ENCODE results near the gene USP54.

USP54 gene

DNA sequence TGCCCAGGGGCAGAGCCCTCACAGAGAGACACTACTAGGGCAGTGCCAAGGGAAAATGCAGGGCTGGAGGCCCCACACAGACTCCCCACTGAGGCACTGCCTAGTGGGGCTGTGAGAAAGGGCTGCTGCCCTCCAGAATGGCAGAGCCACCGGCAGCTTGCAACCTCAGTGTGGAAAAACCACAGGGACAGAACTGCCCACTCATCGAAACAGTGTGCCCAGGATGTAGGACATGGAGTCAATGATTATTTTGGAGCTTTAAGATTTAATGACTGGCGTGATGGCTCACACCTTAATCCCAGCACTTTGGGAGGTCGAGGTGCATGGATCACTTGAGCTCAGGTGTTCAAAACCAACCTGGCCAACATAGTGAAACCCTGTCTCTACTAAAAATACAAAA is 130.2 kb downstream of the USP54 start:
- TF ChIP-seq, protein P1, sequence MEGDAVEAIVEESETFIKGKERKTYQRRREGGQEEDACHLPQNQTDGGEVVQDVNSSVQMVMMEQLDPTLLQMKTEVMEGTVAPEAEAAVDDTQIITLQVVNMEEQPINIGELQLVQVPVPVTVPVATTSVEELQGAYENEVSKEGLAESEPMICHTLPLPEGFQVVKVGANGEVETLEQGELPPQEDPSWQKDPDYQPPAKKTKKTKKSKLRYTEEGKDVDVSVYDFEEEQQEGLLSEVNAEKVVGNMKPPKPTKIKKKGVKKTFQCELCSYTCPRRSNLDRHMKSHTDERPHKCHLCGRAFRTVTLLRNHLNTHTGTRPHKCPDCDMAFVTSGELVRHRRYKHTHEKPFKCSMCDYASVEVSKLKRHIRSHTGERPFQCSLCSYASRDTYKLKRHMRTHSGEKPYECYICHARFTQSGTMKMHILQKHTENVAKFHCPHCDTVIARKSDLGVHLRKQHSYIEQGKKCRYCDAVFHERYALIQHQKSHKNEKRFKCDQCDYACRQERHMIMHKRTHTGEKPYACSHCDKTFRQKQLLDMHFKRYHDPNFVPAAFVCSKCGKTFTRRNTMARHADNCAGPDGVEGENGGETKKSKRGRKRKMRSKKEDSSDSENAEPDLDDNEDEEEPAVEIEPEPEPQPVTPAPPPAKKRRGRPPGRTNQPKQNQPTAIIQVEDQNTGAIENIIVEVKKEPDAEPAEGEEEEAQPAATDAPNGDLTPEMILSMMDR (IDR thresholded peaks at IDR 0.05) = no peak
- no peaks in the 10 kb centered on the region for H3K27me3 Mint-ChIP-seq (ENCODE audit: low read depth, poor library complexity)
- H3K4me1 Mint-ChIP-seq = no peaks in the 10 kb centered on the region
- DNase-seq = no peak
- H3K9me3 Mint-ChIP-seq = no peaks in the 10 kb centered on the region
- H3K36me3 Mint-ChIP-seq (ENCODE audit: low read depth) = peaks cover 51% of the 10 kb centered on the region
- H3K4me3 Mint-ChIP-seq = no peak overlapping the region
- H3K27ac Mint-ChIP-seq = no peak overlapping the region

DNA sequence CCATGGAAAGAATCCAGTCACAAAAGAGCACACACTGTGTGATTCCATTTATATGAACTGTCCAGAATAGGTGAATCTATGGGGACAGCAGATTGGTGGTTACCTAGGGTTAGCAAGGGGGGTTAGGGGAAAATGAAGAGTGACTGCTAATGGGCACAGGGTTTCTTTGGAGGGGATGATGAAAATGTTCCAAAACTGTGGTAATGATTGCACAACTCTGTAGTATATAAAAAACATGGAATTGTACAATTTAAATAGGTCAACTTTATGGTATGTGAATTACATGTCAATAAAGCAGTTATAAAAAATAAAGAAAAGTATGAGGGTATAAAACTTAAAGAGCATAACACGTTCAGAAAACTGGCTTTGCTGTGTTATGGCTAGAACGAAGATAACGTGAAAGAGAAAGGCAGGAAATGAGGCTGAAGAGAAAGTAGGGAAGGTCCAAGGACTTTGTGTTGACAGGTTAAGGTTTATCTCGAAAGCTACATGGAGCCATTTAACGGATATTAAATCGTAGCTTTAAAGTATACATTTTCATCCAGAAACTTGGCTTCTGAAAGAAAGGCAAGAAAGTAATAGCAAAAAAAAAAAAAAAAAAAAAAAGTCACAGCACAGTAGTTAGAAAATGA is 131.3 kb downstream of the USP54 start:
- H3K27ac Mint-ChIP-seq = no peak overlapping the region
- DNase-seq = no peak
- no peaks in the 10 kb centered on the region for H3K27me3 Mint-ChIP-seq (ENCODE audit: low read depth, poor library complexity)
- H3K9me3 Mint-ChIP-seq = no peaks in the 10 kb centered on the region
- TF ChIP-seq, protein P1 (IDR thresholded peaks at IDR 0.05) = no peak
- no peaks in the 10 kb centered on the region for H3K4me1 Mint-ChIP-seq
- no peak overlapping the region for H3K4me3 Mint-ChIP-seq
- H3K36me3 Mint-ChIP-seq (ENCODE audit: low read depth) = peaks cover 53% of the 10 kb centered on the region

DNA sequence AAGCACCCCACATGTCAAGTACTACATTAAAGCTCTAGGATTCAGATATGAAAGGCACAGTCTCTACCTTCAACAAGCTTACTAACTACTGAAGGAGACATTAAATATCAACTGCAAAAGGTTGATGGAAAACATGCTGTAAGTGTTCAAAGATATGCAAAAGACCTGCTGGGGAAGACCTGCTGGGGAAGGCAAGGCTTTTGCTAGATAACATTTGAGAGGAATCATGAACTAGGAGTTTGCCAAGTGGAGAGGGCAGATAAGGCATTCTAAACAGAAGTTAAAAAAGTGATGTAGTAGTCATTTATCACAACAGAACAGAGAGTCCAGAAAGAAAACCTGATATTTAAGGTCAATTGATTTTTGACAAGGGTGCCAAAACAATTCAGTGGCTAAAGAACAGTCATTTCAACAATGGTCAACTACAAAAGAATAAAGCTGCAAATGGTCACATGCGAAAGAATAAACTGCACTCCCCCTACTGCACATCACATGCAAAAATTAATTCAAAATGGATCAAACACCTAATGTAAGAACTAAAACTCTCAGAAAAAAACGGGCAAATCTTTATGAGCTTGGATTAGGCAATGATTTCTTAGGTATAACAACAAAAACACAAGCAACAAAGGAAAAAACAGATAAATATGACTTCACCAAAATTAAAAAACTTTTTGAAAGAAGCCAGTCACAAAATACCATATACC is 134.8 kb downstream of the USP54 start:
- Mint-ChIP-seq H3K27ac (no peak overlapping the region), H3K4me1 (no peaks in the 10 kb centered on the region), H3K4me3 (no peak overlapping the region), H3K27me3 (ENCODE audit: low read depth, poor library complexity) (no peaks in the 10 kb centered on the region), H3K9me3 (no peaks in the 10 kb centered on the region), H3K36me3 (ENCODE audit: low read depth) (peaks cover 53% of the 10 kb centered on the region)
- no peak for DNase-seq
- TF ChIP-seq, protein P1 (IDR thresholded peaks at IDR 0.05) = no peak

DNA sequence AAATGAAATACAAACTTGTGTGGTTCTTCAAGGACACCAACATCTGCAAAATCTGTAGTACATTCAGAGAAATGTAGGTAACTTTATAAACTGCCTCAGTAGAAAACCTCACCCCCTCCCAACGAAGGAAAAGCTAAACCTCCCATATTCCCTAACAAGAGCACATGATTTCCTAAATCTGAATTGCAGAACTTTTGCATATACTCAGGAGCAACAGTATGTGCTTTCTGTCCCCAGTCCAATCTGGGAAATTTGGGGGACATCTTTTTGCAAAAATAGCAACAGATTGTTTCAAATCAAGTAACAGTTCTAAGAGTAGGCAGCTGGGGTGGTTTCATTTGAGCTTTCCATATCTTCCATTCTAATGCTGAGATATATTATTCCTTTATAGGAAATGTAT is 142.0 kb downstream of the USP54 start:
- Mint-ChIP-seq H3K4me1 (no peaks in the 10 kb centered on the region), H3K36me3 (ENCODE audit: low read depth) (peaks cover 35% of the 10 kb centered on the region)

DNA sequence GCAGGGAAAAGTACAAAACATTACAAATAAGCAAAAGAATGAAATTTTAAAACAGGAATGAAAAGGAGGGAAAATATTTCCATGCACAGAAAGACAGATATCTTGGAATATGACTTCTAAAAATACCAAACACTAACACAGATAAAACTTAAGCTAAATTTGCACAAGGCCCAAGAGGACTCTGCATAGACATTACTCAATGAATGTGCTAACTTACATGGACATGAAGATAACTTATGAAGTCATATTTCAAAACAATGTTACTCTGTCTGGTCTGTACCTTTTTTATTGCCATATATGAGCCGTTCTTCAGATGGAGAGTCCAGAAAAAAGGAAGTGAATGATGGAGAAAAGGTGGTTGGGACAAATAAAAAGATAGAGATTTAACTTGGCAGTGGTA is 142.8 kb downstream of the USP54 start:
- Mint-ChIP-seq H3K9me3 (no peaks in the 10 kb centered on the region), H3K27me3 (ENCODE audit: low read depth, poor library complexity) (peaks cover 4% of the 10 kb centered on the region)
- TF ChIP-seq, protein P1 (IDR thresholded peaks at IDR 0.05) = no peak

More for the DNA sequence above, 142.0 kb downstream of the USP54 start:
- no peak overlapping the region for H3K4me3 Mint-ChIP-seq
- TF ChIP-seq, protein P1 (IDR thresholded peaks at IDR 0.05) = no peak
- H3K27ac Mint-ChIP-seq = no peak overlapping the region
- DNase-seq = no peak
- H3K27me3 Mint-ChIP-seq (ENCODE audit: low read depth, poor library complexity) = peaks cover 4% of the 10 kb centered on the region
- H3K9me3 Mint-ChIP-seq = no peaks in the 10 kb centered on the region

More for the DNA sequence above, 142.8 kb downstream of the USP54 start:
- no peak overlapping the region for H3K4me3 Mint-ChIP-seq
- H3K4me1 Mint-ChIP-seq = no peaks in the 10 kb centered on the region
- no peak overlapping the region for H3K27ac Mint-ChIP-seq
- H3K36me3 Mint-ChIP-seq (ENCODE audit: low read depth) = peaks cover 29% of the 10 kb centered on the region
- no peak for DNase-seq

Measured in nephron progenitor cell (in vitro differentiated cells).